WTC11 (cell line): ENCODE results near the gene TMPRSS13. TPM values are rescaled to one million over a fixed set of nuclear protein-coding genes. Genes with fewer than 3 reads are reported as not detected.

Experiments
- ATAC-seq: fragments of 200-7000 bp; cut with Tn5 transposase; 2 replicates; pipeline ENCODE4 v1.10.0; 2021; ENCODE audit warnings: mild to moderate bottlenecking, moderate library complexity
- CTCF ChIA-PET: fragments of 300-600 bp; sonication (Branson Sonifier 250); formaldehyde crosslinking; loops from one replicate; lab custom pipeline; 2021; ENCODE audit warnings: antibody characterized with exemption; lab: Charles Lee
- POLR2A ChIA-PET: fragments of 350-600 bp; sonication (Branson Sonifier 250); formaldehyde crosslinking; loops from one replicate; lab custom pipeline; 2021; ENCODE audit warnings: antibody characterized with exemption; lab: Charles Lee
- DNase-seq: peaks from one replicate; pipeline ENCODE4 v3.0.0; 2021; ENCODE audit warnings: low spot score
- H3K27ac Mint-ChIP-seq: 2 replicates; pipeline ENCODE4 v1.8.0; 2021; ENCODE audit warnings: mixed read lengths
- H3K27me3 Mint-ChIP-seq: 2 replicates; pipeline ENCODE4 v1.8.0; 2021; ENCODE audit warnings: low read depth, mild to moderate bottlenecking, moderate library complexity, mixed read lengths
- H3K36me3 Mint-ChIP-seq: 2 replicates; pipeline ENCODE4 v1.8.0; 2021; ENCODE audit warnings: mixed read lengths
- H3K4me1 Mint-ChIP-seq: 2 replicates; pipeline ENCODE4 v1.8.0; 2022; ENCODE audit warnings: mixed read lengths
- H3K4me3 Mint-ChIP-seq: 2 replicates; pipeline ENCODE4 v1.8.0; 2021; ENCODE audit warnings: mild to moderate bottlenecking, moderate library complexity, mixed read lengths
- H3K9me3 Mint-ChIP-seq: 2 replicates; pipeline ENCODE4 v1.8.0; 2021; ENCODE audit warnings: mixed read lengths
- ATF1 ChIP-seq: sonication (generic); formaldehyde crosslinking; IDR thresholded peaks from 2 replicates; pipeline ENCODE4 v1.8.1; 2023; ENCODE audit warnings: mild to moderate bottlenecking, moderate library complexity, missing genetic modification reagents
- CBFB ChIP-seq: sonication (generic); formaldehyde crosslinking; IDR thresholded peaks from 2 replicates; pipeline ENCODE4 v1.8.1; 2022; ENCODE audit warnings: mild to moderate bottlenecking, low read depth, missing genetic modification reagents
- CREB1 ChIP-seq: sonication (generic); formaldehyde crosslinking; IDR thresholded peaks from 2 replicates; pipeline ENCODE4 v1.8.0; 2023; ENCODE audit warnings: mild to moderate bottlenecking, missing genetic modification reagents
- CREM ChIP-seq: sonication (generic); formaldehyde crosslinking; IDR thresholded peaks from 2 replicates; pipeline ENCODE4 v1.8.1; 2022; ENCODE audit warnings: mild to moderate bottlenecking, missing genetic modification reagents, moderate library complexity
- FOXJ3 ChIP-seq: sonication (generic); formaldehyde crosslinking; IDR thresholded peaks from 2 replicates; pipeline ENCODE4 v1.9.0; 2021; ENCODE audit warnings: missing genetic modification reagents, mild to moderate bottlenecking, borderline replicate concordance
- JAZF1 ChIP-seq: fragments of 250-450 bp; sonication (Bioruptor Pico); IDR thresholded peaks from 2 replicates; pipeline ENCODE4 v1.9.0; 2021; ENCODE audit warnings: moderate library complexity, mild to moderate bottlenecking, inconsistent platforms
- KAT7 ChIP-seq: sonication (generic); formaldehyde crosslinking; IDR thresholded peaks from 2 replicates; pipeline ENCODE4 v1.8.1; 2023; ENCODE audit warnings: missing genetic modification reagents, mild to moderate bottlenecking, borderline replicate concordance
- NFATC4 ChIP-seq: fragments of 250-450 bp; sonication (Bioruptor Pico); IDR thresholded peaks from 2 replicates; pipeline ENCODE4 v1.9.0; 2021; ENCODE audit warnings: mild to moderate bottlenecking
- NFYB ChIP-seq: sonication (generic); formaldehyde crosslinking; conservative IDR thresholded peaks from 2 replicates; pipeline ENCODE4 v1.8.0; 2022; ENCODE audit warnings: low read depth, missing genetic modification reagents
- NR2C2 ChIP-seq: sonication (generic); formaldehyde crosslinking; IDR thresholded peaks from 2 replicates; pipeline ENCODE4 v1.8.0; 2022; ENCODE audit warnings: mild to moderate bottlenecking, missing genetic modification reagents
- TCF7 ChIP-seq: sonication (generic); formaldehyde crosslinking; IDR thresholded peaks from 2 replicates; pipeline ENCODE4 v1.8.0; 2022; ENCODE audit warnings: mild to moderate bottlenecking, low read depth, missing genetic modification reagents, moderate library complexity
- TEAD4 ChIP-seq: sonication (generic); formaldehyde crosslinking; IDR thresholded peaks from 2 replicates; pipeline ENCODE4 v1.8.0; 2022; ENCODE audit warnings: mild to moderate bottlenecking, missing genetic modification reagents
- TP53 ChIP-seq: sonication (generic); formaldehyde crosslinking; IDR thresholded peaks from 2 replicates; pipeline ENCODE4 v1.8.1; 2023; ENCODE audit warnings: mild to moderate bottlenecking, missing genetic modification reagents
- ZNF219 ChIP-seq: sonication (generic); formaldehyde crosslinking; IDR thresholded peaks from 2 replicates; pipeline ENCODE4 v1.8.0; 2023; ENCODE audit warnings: missing genetic modification reagents, mild to moderate bottlenecking, borderline replicate concordance
- ZNF671 ChIP-seq: fragments of 250-450 bp; sonication (Bioruptor Pico); IDR thresholded peaks from 2 replicates; pipeline ENCODE4 v1.8.0; 2021; ENCODE audit warnings: mild to moderate bottlenecking
- total RNA-seq: library from RNA; stranded (reverse); gene quantifications from 3 replicates; pipeline ENCODE4 v1.2.3, GENCODE V29; 2021
- TF ChIP-seq, protein P1 (sequence below): sonication (generic); formaldehyde crosslinking; IDR thresholded peaks from 2 replicates; pipeline ENCODE4 v1.8.1; 2023; ENCODE audit warnings: mild to moderate bottlenecking, moderate library complexity, missing genetic modification reagents
- TF ChIP-seq, protein P2 (sequence below): fragments of 250-450 bp; sonication (Bioruptor Pico); IDR thresholded peaks from 2 replicates; pipeline ENCODE4 v1.9.0; 2021; ENCODE audit warnings: moderate library complexity, mild to moderate bottlenecking, inconsistent platforms, borderline replicate concordance
- TF ChIP-seq, protein P3 (sequence below): sonication (generic); formaldehyde crosslinking; conservative IDR thresholded peaks from 2 replicates; pipeline ENCODE4 v1.8.1; 2023; ENCODE audit warnings: mild to moderate bottlenecking, low read depth, missing genetic modification reagents, moderate library complexity
- TF ChIP-seq, protein P4 (sequence below): sonication (generic); formaldehyde crosslinking; IDR thresholded peaks from 2 replicates; pipeline ENCODE4 v1.8.0; 2022; ENCODE audit warnings: mild to moderate bottlenecking, missing genetic modification reagents

Gene TMPRSS13
- total RNA-seq, 1 experiment from 2014 or later, result 0.63 TPM

DNA sequence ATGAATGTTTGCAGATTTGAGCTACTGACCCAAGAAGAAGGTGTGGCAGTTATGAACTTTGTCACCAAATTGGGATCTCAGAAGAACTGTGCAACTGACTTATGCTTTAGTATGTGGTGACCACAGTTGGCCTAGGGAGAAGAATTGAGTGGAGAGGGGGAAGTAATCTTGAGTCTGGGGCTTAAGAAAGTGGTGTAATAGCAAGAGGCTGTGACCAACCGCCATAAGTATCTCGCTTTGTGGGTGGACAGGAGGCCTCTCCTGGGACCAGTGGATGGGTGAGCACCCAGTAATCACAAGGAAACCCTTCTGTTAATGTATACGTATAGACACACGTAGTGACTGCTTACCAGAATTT is 44.3 kb upstream of the TMPRSS13 start:
- Mint-ChIP-seq H3K36me3 (no peaks in the 10 kb centered on the region), H3K27ac (no peak overlapping the region), H3K4me3 (no peak overlapping the region), H3K9me3 (no peaks in the 10 kb centered on the region), H3K27me3 (no peaks in the 10 kb centered on the region), H3K4me1 (no peaks in the 10 kb centered on the region)
- ChIA-PET CTCF (no interaction called here), POLR2A (no interaction called here)
- ATAC-seq, result no peak
- no peak for DNase-seq
- TF ChIP-seq ZNF671 (CRISPR knock-in tag) (no peak), NFATC4 (CRISPR knock-in tag) (no peak), KAT7 (CRISPR knock-in tag) (no peak), CREM (CRISPR knock-in tag) (no peak), TEAD4 (no peak), JAZF1 (CRISPR knock-in tag) (no peak), TCF7 (CRISPR knock-in tag) (no peak)
- TF ChIP-seq, protein P1, sequence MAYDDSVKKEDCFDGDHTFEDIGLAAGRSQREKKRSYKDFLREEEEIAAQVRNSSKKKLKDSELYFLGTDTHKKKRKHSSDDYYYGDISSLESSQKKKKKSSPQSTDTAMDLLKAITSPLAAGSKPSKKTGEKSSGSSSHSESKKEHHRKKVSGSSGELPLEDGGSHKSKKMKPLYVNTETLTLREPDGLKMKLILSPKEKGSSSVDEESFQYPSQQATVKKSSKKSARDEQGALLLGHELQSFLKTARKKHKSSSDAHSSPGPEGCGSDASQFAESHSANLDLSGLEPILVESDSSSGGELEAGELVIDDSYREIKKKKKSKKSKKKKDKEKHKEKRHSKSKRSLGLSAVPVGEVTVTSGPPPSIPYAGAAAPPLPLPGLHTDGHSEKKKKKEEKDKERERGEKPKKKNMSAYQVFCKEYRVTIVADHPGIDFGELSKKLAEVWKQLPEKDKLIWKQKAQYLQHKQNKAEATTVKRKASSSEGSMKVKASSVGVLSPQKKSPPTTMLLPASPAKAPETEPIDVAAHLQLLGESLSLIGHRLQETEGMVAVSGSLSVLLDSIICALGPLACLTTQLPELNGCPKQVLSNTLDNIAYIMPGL (CRISPR knock-in tag), result no peak
- TF ChIP-seq, protein P2, sequence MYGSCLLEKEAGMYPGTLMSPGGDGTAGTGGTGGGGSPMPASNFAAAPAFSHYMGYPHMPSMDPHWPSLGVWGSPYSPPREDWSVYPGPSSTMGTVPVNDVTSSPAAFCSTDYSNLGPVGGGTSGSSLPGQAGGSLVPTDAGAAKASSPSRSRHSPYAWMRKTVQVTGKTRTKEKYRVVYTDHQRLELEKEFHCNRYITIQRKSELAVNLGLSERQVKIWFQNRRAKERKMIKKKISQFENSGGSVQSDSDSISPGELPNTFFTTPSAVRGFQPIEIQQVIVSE (CRISPR knock-in tag), result no peak

DNA sequence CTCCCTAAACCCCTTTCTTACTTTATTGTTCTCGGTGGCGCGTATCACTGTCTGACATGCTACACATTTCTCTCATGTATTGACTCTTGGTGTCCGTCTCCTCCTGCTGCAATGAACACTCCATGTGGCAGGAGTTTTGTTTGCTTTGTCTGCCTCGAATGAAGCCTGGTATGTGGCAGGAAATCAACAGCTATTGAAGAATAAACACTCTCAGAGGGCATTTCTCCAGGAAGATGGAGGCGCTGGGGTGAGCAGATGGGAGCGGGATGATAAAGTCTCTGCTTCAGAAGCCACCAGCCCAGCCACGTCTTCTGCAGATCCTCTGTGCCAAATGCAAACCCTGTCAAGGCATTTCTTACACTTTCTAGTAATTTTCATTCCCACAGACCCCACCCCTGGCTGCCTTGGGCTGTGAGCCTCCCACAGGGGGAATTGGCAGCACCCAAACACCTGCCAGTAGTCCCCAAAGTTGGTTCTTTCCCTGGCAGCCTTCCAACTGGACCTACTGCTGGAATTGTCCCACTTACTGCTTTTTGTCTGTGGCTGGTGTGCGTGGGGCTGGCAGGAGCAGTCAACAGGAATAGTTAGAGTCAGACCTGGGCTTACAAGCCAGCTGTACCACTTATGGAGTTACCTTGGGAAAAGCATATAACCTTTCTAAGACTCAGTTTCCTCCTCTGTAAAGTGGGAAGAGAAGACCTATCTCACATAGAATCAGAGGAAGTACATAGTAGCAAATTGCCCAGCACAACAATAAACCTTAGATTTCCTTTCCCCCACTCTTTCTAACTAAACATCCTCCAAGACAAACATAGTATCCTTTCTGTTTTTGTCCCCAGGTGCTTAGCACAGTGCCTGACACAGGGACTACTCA is 43.7 kb upstream of the TMPRSS13 start:
- no peaks in the 10 kb centered on the region for H3K9me3 Mint-ChIP-seq
- TF ChIP-seq, protein P3, sequence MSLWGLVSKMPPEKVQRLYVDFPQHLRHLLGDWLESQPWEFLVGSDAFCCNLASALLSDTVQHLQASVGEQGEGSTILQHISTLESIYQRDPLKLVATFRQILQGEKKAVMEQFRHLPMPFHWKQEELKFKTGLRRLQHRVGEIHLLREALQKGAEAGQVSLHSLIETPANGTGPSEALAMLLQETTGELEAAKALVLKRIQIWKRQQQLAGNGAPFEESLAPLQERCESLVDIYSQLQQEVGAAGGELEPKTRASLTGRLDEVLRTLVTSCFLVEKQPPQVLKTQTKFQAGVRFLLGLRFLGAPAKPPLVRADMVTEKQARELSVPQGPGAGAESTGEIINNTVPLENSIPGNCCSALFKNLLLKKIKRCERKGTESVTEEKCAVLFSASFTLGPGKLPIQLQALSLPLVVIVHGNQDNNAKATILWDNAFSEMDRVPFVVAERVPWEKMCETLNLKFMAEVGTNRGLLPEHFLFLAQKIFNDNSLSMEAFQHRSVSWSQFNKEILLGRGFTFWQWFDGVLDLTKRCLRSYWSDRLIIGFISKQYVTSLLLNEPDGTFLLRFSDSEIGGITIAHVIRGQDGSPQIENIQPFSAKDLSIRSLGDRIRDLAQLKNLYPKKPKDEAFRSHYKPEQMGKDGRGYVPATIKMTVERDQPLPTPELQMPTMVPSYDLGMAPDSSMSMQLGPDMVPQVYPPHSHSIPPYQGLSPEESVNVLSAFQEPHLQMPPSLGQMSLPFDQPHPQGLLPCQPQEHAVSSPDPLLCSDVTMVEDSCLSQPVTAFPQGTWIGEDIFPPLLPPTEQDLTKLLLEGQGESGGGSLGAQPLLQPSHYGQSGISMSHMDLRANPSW, result no peak
- TF ChIP-seq, protein P4, sequence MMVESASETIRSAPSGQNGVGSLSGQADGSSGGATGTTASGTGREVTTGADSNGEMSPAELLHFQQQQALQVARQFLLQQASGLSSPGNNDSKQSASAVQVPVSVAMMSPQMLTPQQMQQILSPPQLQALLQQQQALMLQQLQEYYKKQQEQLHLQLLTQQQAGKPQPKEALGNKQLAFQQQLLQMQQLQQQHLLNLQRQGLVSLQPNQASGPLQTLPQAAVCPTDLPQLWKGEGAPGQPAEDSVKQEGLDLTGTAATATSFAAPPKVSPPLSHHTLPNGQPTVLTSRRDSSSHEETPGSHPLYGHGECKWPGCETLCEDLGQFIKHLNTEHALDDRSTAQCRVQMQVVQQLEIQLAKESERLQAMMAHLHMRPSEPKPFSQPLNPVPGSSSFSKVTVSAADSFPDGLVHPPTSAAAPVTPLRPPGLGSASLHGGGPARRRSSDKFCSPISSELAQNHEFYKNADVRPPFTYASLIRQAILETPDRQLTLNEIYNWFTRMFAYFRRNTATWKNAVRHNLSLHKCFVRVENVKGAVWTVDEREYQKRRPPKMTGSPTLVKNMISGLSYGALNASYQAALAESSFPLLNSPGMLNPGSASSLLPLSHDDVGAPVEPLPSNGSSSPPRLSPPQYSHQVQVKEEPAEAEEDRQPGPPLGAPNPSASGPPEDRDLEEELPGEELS (CRISPR knock-in tag), result no peak
- TF ChIP-seq TP53 (CRISPR knock-in tag) (no peak), ATF1 (CRISPR knock-in tag) (no peak), NR2C2 (CRISPR knock-in tag) (no peak), CREM (CRISPR knock-in tag) (no peak), CREB1 (no peak)
- no peaks in the 10 kb centered on the region for H3K36me3 Mint-ChIP-seq
- CTCF ChIA-PET, result interaction anchor here (2.2 kb wide), 1 partner anchor 81 kb away, joined by 6 read pairs; no protein-coding TSS in a partner anchor
- H3K4me3 Mint-ChIP-seq, result no peak overlapping the region
- DNase-seq, result no peak
- no peak for ATAC-seq
- H3K4me1 Mint-ChIP-seq, result no peaks in the 10 kb centered on the region
- H3K27me3 Mint-ChIP-seq, result no peaks in the 10 kb centered on the region; the same call in 1 of the 2 replicates
- POLR2A ChIA-PET, result no interaction called here
- no peak overlapping the region for H3K27ac Mint-ChIP-seq

DNA sequence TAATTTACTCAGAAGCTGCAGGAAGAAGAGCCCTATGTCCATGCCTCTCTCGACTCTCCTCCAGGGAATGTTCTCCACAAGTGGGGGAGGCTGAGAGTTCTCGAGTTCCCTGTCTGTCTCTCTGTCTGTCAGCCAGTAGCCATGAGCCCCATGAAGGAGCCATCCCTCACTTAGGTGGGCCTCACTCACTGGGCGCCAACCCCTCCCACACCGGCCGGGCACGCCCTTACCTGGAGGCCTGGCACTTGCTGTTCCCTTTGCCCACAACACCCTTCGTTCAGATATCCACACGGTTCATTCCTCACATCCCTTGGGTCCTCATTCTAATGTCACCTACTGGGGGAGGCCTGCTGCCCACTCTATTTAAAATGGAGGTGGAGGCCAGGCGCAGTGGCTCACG is 42.8 kb upstream of the TMPRSS13 start:
- DNase-seq (no peak), ATAC-seq (no peak)
- CTCF ChIA-PET, result interaction anchor here (2.2 kb wide), 1 partner anchor 82 kb away, joined by 6 read pairs; no protein-coding TSS in a partner anchor
- Mint-ChIP-seq H3K36me3 (no peaks in the 10 kb centered on the region), H3K9me3 (no peaks in the 10 kb centered on the region), H3K4me3 (no peak overlapping the region), H3K4me1 (no peaks in the 10 kb centered on the region), H3K27ac (no peak overlapping the region), H3K27me3 (no peaks in the 10 kb centered on the region; the same call in 1 of the 2 replicates)
- POLR2A ChIA-PET, result no interaction called here
- TF ChIP-seq FOXJ3 (CRISPR knock-in tag) (no peak), NFYB (no peak), ZNF219 (CRISPR knock-in tag) (no peak), CBFB (CRISPR knock-in tag) (no peak)
